Stimulated activated CD8-positive, alpha-beta memory T cell treated with anti-CD3 and anti-CD28 coated beads, Interleukin-7, amount 100 ng/mL, for 24 hours (primary cell): Measurements from ENCODE around the gene ARL3.
"Not testable (repeated sequence)": the region's sequence is repeated elsewhere in the genome, so short reads cannot be mapped to it uniquely, and the experiment has no call there.

ENCODE experiments used
- DNase-seq: peaks from one replicate; pipeline ENCODE4 v3.0.0-alpha.2; 2020; ENCODE audit warnings: low read depth

Gene ARL3

DNA sequence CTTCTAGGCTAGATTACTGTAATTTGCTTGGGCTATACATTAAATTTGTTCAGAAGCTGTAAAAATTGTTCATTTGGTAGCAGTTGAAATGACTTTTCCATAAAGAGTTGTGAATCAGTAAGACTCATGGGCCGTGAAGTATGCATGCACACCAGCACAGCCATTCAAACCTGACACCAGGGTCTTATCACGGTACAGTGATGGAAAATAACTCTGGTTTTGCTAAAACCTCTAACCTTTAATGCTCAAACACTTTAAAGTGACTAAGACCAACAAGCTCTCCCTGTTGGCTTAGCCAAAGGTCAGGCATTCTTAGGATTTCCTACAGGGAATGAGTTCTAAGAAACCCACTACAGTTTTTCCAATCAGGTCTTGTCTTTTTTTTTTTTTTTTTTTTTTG lies 11.5 kb downstream of the ARL3 start:
- no peak for DNase-seq

DNA sequence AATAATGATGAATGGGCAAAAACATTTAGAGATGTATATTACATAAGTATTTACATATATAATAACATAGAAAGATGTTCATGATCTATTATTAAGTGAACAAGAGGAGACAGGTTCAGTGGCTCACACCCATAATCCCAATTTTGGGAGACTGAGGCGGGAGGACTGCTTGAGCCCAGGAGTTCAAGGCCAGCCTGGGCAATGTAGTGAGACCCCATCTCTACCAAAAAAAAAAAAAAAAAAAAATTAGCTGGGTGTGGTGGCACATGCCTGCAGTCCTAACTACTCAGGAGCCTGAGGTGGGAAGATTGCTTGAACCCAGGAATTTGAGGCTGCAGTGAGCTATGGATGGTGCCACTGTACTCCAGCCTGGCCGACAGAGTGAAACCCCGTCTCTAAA lies 12.4 kb downstream of the ARL3 start:
- no peak for DNase-seq

DNA sequence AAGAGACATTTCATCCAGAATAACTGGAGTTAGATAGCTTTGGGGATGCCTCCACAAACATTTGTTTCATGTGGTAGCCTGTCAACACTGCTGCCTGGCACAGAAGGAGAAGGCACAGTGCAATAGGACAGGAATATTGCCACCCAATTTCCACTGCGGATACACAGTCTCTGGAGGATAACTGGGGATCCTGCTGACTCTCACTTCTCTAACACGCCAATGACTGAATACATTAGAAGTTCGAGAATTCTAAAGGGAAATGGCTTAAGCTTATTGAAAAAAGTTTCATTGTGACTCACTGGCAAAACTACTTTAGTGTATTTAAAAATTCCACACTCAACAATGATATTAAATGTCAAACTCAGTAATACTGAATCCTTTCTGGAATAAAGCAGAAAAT lies 12.9 kb downstream of the ARL3 start:
- no peak for DNase-seq

DNA sequence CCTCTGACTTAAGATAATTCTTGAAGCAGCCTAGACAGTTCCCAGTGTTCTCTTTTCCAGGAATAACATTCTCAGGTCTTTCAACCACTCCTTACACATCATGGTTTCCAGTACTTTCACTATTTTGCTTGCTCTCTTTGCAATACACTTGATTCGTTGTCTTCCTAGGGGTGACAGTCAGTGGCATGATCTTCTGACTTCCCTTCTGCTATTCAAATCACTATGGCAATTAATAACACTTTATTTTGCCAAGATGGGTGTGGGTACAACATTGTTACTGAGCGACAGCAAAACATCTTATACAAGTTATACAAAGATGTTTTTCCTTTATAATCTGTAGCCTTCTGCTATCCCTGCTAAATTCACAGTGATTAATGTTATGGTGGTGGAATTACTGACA lies 15.3 kb downstream of the ARL3 start:
- no peak for DNase-seq

DNA sequence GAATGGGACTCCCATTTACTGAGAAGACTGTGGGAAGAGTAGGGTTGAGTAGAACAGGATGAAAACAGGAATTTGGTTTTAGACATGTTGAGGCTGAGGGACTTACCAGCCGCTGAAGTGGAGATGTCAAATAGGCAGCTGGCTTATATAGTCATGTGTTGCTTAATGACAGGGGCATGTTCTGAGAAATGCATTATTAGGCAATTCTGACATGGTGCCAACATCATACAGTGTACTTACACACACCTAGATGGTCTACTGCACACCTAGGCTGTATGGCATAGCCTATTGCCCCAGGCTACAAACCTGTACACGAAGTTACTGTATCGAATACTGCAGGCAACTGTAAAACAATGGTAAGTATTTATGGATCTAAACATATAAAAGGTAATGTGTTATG lies 17.5 kb downstream of the ARL3 start:
- DNase-seq, result no peak

DNA sequence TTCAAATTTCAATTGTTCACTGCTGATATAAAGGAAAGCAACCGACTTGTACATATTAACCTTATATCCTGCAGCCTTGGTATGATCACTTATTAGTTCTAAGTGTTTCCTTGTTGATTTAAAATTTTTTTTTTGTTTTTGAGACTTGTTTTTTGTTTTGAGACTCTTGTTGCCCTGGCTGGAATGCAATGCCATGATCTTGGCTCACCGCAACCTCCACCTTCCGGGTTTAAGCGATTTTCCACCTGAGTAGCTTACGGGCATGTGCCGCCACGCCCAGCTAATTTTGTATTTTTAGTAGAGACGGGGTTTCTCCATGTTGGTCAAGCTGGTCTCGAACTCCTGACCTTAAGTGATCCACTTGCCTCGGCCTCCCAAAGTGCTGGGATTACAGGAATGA lies 18.8 kb downstream of the ARL3 start:
- not testable (repeated sequence) for DNase-seq

DNA sequence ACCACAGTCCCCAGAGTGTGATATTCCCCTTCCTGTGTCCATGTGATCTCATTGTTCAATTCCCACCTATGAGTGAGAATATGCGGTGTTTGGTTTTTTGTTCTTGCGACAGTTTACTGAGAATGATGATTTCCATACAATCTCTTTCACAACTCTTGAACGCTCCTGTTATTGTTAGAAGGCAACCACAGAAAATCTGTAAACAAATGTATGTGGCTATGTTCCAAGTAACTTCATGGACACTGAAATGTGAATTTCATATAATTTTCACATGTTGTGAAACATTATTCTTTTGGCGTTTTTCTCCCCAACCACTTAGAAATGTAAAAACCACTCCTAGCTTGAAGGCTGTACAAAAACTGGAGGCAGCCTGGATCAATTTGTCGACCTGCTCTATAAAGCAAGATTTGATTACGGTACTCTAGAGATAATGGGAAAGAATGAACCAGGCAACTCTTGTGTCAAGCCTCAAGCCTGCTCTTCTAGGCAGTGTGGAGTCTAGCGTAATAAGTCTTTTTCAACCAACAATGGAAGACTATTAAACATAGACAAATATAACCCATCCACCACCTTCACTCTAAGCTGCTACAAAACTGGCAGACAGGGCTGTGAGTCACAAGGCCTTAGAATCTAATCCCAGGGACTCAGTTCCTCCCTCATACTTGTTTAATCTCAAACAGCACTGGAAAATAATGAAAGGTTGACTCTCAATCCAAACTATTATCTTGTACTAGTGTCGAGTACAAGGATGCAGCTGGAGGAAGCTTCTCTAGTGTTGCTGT lies 22.7 kb downstream of the ARL3 start:
- DNase-seq, result no peak

DNA sequence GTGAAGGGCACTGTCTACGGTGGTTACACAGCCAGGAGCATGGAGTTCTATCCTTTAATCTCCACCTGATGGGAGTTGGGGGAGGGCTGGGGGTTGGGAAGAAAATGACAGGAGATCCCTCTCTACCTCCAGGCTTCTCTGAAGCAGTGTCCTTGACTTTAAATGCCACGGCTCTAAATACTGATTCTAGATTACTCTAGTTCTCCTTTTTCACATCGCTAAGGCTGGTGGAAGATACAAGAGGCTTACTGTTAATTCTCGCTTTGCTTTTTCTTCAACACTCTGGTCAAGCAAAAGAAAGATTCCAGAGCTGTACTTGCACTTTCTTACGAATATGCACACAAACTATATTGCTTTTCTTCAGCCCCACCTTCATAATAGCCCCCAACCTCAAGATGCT lies 30.5 kb downstream of the ARL3 start:
- DNase-seq, result no peak

DNA sequence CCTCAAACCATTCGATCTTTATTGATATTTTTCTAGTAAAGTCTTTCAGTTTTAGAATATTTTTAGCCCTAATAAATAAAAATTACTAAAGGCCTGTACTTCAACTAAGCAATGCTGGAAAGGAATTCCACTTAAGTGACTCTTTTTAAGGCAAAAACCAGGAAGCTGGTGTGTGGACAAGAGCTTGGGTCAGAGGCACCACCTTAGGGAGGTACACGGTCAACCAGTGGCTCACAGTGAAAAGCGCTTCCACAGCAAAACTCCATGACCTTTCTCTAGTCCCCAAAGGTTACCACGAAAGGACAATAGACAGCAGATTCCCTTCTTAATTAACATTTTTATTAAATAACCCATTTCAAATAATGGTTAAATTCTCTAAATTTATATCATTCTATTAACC lies 31.2 kb downstream of the ARL3 start:
- no peak for DNase-seq

DNA sequence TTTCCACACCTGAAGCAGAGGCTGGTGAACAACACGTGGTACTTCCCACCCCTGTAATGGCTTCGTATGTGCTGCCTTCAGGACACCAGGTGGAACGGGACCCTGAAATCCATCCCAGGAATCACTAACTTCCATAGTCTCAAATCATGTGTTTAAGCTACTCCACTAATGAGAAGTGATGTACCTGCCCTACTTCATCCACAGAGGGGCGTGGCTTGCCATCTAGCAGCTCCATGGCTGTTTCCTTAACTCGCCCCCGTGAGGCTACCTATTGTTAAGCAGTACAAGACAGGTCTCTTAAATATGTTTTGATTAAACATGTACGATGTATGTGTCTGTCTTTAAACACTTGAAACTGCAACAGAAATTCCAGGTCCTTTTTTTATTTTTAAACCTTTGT lies 31.8 kb downstream of the ARL3 start:
- no peak for DNase-seq

DNA sequence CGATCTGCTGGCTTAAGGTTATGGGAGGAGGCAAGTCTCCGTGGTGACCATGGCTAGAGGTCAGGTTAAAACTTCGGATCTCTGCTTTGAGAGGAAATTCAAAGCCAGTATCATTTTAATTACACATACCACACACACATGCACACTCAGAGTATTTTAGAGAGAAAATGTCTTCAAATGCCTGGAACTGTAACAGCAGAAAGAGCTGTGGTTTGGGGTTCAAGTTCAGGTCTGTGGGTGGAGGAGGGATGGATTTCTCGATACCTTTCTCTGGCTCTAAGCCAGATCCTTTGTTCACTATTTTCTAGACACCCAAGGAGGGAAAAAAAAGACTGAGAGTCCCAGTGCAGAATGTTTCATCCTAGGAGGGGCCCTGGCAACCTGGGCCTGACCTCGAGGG lies 32.5 kb downstream of the ARL3 start:
- DNase-seq, result no peak

DNA sequence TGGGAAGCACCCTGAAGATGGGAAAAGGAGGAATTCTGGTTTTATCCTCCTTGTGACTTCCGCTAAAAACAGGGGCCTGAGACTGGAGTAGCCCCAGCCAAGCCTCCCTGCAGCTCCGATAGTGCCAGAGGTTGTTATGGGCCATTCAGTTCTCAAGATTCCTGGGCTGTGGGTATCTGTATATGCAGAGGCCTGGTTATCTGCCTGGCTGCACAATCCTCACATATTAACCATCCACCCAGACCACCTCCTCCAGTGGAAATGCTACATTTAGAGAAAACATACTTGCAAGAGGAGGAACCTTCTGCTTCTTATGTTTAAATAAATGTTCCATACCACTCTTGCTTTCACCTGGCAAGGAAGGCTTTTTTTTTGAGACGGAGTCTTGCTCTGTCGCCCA lies 34.6 kb downstream of the ARL3 start:
- no peak for DNase-seq

DNA sequence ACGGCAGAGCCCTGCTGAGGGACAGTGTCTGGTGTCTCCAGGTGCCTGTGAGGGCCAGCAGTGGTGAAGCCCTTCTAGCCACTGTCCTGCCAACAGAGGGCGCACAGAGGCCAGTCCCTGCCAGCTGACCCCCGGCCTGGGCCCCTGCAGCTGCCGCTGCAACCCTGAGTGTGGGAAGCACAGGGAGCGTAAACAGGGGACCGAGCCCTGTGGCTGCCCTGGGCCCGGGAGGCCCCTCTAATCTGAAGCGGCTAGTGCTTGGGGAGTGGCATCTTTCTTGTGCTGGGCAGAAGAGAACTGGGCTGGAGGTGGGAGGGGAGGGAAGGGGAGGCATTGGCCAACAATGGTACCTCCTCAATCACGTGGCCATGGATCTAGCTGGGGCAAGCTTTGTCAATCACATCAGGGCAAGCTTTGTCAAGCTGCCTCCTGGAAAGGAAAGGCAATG lies 35.3 kb downstream of the ARL3 start:
- no peak for DNase-seq

DNA sequence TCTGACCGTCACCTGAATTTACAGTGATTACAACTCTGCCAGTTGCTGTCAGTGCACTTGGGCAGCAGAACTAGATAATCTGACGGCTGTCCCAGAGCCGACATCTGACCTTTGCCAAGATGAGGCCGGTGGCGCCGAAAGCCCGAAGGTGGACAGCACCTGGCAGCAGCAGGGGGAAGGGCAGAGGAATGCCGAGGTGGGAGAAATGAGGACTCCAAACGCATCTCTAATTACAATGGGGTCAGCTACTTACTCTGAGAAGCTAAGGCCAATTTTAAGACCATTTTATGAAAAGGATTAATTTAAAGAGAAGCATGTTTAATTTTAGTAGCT lies 36.2 kb downstream of the ARL3 start:
- no peak for DNase-seq

DNA sequence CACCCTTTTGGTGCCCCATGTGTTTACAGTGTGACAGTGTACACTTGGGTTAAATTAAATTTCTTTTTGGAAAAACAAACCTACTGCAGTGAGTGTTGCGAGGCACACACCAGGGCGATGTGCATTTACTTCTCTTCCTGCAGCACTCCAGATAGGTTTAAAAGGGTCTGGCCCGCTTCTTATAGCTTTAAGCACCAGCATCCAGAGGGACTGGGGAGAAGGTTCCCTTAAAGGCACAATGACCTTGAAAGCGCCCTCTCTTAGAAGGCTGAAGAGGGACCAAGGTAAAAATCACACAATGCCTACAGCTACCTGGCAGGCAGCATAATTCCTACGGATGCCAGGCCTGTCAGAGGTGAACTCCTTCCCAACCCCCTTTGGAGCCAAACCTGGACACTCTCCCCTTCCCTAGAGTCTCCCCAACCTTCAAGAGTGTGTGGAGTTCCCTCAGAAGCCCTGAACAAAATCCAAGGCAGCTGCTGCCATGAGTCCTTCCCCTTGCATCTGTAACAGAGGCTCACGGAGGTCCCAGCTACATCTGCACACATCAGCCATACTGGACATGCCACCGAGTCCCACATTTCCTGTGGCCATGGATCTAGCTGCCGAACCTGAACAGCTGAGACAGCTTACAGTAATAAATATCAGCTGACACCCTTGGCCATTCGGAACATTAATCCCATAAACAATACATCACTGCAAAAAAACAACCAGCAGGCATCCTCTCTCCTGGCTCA lies 36.7 kb downstream of the ARL3 start:
- no peak for DNase-seq

DNA sequence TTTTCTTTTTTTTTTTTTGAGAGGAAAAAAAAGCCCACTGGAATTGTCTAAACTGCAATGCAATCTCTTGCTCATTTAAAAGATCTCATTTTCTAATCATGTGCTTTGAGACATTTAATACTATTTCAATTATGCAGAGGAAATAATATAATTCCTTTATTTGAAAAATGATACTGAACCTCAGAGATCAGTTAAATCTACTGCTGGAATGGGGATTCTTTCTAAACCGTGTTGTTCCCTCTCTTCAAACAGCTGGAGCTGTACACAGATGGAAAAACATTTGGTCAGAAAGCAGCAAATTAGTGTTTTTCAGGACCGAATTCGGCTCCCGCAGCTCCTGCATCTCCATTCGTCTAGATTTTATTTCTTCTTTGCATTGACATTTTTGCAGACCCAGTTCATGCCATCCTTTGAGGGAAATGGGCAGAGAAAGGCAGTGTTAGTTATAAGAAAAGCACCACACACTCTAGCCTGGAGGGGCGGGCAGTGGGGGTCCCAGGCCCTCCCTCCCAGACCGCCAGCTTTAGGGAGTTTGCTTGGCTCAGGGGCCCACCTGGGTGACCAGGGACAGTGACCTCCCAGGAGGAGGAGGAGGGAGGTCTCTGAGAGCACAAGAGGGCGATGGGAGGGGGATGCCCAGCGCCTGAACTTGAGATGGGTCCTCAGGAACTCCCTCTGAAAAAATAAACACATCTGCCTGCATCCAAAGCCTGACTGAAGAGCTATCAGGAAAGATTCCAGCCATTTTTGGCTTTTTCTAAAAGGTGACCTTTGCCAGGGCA lies 37.5 kb downstream of the ARL3 start:
- no peak for DNase-seq

DNA sequence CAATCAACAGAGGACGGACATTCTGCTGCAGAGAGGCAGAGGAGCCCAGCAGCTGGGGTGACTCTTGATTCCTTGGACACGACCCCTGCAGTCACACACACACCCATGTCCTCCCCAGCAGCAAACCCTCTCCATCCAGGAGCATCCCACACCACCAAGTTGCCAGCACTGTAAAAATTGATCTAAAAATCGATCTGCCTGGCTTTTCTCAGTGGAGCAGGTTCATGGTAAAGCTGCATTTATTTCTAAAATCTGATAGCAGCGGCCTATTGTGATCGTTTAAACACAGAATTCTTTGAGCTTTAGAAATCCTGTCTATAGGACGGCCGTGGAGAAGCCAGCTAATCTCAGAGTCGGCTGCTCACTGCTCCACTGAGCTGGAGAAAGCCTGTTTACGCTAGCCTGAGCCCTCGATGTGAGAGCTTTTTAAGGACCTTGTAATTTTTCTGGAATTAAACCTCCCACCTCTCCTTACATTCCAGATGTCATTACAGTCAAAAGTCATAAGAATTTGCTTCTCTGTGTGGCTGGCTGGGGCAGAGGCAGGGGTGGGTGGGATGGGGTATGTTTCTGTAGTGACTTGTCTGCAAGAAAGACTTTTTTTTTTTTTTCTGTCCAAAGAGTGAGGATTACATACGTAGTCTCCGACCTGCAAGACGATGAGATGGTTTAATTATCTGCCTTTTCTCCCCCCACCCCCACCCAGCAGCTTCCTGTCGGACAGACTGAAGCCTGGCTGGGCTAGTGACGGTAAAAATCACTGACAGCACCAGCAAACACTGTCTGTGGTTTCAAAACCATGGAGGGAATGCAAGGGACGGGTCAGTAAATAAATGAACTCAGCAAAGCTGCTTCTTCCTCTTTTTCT lies 38.3 kb downstream of the ARL3 start:
- DNase-seq, result no peak

DNA sequence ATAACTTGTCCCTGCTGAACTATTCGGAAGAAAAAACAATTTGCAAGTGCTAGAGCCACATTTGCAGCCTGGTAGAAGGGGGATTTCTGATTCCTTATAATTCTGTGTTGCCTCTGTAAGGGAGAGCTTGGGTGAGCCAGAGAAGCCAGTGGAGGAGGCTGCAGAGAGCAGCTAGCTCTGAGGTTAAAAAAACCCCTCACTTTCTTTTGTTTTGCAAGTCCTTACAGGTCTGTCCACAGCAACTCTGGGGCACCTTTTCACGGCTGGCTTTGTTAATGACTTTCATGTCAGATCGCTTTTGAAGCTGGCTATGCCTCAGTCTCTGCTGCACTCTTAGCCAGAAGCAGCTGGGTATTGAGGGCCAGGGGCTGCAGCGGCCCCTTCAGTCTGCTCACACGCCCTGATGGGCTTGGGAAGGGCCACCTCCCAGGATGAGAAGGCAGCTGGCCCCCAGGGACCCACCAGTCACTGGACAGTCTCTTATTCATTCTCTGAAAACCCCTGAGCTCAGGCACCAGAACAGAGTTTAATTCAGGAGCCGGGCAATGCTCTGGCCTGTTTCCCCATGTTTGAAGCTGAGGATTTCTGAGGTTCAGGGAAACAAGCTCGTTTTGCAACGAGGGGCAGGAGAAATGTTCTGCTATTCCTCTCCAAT lies 39.1 kb downstream of the ARL3 start:
- no peak for DNase-seq

DNA sequence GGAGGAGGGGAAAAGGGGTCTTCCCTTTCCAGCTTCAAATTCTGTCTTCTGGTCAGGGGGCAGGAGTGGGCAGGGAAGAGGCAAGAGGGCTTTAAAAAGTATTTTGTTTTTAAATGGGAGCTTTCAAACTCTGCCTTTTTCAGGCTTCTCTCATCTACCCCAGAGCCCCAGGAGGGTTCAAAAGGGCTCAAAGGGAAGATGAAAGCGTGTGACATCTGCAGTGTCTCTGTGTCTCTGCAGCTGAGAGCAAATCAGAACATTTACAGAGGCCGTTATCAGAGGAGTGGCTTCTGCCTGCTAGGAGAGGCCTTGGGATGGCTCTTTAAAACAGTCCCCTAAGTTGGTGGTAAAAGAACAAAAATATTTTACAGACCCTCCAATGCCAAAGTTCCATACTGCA lies 39.6 kb downstream of the ARL3 start:
- no peak for DNase-seq

DNA sequence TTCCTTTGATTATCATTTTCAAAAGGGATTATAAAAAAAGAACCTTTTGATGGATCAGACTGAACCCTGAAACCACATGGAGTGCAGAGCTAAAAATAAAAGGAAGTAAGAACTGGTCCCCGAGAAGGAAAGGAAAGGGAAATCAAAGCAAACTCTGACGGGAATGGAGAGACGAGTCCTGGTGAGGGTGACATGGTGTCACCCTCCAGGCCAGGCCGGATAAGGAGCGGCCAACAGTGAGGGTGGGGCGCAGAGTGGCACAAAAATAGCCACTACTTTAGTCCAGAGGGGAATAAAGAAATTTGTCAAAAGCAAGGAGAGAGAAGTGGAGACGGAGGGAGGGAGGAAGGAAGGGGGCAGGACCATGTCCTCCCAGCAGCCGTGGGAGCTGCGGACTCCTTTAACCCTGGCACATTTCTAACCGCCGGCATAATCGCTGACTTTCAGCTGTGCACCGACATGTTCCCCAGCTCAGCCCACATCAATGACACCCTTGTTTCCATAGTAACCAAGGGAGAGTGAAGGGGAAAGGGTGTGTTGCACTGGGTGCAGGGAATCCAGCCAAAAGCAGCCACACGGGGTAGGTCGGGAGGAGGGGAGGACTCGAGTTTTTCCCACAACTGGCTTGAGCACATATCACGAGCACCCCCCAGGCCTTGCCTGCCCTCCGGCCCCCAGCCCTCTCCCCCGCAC lies 40.2 kb downstream of the ARL3 start:
- DNase-seq, result no peak

DNA sequence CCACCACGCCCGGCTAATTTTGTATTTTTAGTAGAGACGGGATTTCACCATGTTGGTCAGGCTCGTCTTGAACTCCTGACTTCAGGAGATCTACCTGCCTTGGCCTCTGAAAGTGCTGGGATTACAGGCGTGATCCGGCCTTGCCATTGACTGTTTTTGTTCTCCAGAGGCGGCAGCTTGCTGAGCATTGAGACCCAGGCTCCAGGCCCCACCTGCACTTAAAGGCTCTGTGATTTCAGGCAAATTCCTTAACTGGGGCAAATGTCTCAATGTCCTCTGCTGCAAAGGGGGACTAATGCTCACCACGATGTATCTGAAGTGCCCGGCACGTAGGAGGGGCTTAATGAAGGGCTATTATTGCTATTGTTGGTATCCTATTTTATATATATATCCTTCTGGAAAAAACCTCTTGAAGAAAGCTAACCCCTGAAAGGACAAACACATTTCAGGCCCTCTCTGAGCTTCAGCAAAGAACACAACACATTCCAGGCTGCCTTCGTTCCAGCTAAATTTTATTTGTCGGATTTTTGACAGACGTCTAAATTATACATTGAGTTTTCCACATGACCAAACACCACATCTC lies 40.9 kb downstream of the ARL3 start:
- no peak for DNase-seq
